Left colon (tissue), 2 donors: Measurements from ENCODE around the gene GPC1. TPM values are rescaled to one million over a fixed set of nuclear protein-coding genes. Genes with fewer than 3 reads are reported as not detected.

ENCODE experiments used
- ATAC-seq: fragments of 200-7000 bp; cut with Tn5 transposase; one replicate; pipeline ENCODE4 v1.9.1; 2020; ENCODE audit warnings: mild to moderate bottlenecking, moderate library complexity
- DNase-seq, 2 donors: peaks; one replicate each; pipeline ENCODE4 v3.0.0-alpha.2; 2020
- intact Hi-C, 2 donors: fragments of 100-400 bp; cut with DNase I in 1 of 2; cut with micrococcal nuclease in 1 of 2; formaldehyde crosslinking; loops; one replicate each; pipeline versions ENCODE4 v1.11.2 to v1.14.0; 2022; cut with DNase I, micrococcal nuclease
- total RNA-seq, 2 donors: library from RNA; stranded (reverse); fragmentation: NEBNext Ultra II Directional; extraction: Animal tissue kit (Norgen Biotek cat#: 25700); gene quantifications; one replicate each; pipeline ENCODE4 v1.2.1, GENCODE V29; 2021
- donor health status: DM: no; HTN: no; CAD: no.
- donor health status: DM: yes; HTN: yes; CAD: no.

The GPC1 gene
- total RNA-seq, 2 donors from 2014 or later = 10.4 to 20.0 TPM

DNA sequence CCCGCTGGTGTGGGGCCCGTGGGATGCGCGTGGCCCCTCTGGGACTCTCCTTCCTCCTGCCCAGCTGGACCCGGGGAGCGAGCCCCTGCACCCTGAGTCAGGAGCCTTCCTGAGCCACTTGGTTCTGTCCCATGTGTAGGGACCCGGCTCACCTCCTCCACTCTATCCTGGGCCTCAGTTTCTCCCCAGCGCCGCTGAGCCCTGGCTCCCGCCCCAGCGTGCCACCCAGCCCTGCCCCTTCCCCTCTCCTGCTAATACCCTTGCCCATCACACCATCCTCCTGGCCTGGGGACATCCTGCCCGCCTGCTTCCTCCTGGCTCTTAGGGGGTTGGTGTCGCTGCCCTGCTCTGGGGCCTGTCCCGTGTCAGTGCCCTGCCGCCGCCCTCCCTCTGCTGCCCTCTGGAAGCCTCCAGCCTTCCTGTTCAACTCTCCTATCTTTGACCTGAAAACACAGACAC lies 24.8 kb downstream of the GPC1 start:
- ATAC-seq = no peak
- peak in 1 of 2 donors; percentile 2 for DNase-seq
- intact Hi-C loops = no loop called here

DNA sequence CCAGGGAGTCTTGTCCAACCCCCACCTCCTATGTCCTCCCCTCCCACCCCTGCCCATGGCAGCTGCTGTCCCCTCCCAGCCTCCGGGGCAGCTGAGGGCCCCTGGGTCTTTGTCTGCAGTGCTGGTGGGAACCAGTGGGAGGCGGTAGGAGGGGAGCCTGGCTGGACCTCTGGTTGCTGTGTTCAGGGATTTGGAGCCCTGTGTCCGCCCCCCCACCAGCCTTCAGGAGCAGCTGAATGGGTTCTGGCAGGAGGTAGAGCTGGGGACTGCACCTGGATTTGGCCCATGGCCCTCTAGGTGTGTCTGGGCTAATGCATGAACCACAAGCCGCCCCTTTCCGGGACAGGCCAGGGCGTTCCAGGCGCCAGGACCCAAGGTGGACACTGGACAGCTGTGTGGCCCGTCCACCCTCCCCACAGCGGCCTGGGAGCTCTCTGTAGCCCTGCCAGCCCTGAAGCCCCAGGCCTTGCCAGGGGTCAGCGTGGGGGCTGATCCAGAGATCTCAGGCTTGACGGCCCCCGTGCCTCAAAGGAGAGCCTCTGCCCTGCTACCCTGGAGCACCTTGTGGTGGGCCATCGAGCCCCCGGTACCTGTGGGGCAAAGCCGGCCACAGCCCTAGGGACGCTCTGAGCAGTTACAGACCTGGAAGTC lies 25.4 kb downstream of the GPC1 start:
- intact Hi-C loops = no loop called here
- ATAC-seq (no peak), DNase-seq (peak in 1 of 2 donors; percentile 2)

DNA sequence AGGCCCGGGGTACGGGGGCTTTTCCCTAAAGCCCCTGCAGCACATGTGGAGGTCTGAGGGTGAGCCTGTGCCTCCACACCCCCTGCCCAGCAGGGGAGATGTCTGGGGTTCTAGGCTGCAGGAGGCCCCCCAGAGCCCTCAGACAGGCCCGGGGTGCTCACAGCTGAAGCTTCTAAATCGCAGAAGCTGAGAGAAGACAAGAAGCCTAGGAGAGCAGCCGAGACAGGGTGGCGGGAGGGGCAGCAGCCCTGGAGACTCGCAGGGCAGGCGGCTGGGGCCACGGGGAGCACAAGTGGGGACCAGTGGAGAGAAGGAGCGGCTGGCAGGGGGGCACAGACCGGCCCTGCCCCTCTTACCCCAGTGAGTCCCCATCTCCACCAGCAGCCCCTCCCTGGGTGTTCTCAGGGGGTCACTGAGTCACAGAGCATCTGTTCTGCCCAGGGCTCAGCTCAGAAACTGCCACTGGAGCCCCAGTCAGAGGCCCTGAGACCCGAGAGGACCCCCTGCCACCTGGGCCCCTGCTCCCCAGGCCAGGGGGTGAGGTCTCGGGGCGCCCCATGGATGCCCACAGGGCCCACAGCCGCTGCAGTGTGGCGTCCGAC lies 26.1 kb downstream of the GPC1 start:
- intact Hi-C loops = no loop called here
- DNase-seq (peak; percentile 2 to 11), ATAC-seq (no peak)

DNA sequence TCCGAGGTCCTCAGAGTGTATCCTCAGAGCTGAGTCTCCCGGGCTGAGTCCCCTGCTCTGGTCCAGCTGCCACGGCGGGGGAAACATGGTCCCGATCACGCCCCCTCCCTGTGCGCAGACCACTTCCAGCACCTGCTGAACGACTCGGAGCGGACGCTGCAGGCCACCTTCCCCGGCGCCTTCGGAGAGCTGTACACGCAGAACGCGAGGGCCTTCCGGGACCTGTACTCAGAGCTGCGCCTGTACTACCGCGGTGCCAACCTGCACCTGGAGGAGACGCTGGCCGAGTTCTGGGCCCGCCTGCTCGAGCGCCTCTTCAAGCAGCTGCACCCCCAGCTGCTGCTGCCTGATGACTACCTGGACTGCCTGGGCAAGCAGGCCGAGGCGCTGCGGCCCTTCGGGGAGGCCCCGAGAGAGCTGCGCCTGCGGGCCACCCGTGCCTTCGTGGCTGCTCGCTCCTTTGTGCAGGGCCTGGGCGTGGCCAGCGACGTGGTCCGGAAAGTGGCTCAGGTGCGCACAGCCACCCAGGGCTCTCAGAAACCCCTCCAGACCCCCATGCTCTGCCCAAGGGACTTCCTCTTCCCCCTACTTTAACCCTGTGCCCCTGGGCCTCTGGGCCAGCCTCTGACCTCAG lies 26.7 kb downstream of the GPC1 start:
- DNase-seq (peak; percentile 2 to 20), ATAC-seq (no peak)
- intact Hi-C loops = no loop called here

DNA sequence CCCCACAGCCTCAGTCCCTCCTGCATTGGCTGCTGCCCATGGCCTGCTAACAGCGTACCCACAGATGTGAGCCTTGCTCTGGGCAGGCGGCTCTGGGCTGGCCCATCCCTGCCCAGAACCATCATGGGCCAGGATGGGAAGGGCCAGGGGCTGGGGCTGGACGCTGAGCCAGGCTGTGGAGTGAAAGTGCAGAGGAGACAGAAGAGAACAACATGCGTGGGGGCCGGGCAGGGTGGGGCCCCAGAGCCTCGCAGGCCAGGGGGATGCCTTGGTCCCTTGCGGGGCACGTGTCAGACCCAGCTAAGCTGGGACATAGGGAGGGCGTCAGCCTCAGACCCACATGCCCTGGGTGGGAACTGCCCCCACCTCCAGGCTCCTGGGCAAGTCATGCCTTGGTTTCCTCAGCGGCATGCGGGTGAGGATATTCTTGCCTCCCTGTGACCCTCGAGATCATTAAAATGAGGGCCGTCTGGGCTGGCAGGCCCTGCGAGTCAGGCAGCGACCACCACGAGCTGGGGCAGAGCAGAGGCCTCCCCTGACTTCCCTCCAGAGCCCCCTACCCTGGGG lies 27.3 kb downstream of the GPC1 start:
- ATAC-seq (no peak), DNase-seq (peak; percentile 1 to 15)
- intact Hi-C loops = no loop called here

DNA sequence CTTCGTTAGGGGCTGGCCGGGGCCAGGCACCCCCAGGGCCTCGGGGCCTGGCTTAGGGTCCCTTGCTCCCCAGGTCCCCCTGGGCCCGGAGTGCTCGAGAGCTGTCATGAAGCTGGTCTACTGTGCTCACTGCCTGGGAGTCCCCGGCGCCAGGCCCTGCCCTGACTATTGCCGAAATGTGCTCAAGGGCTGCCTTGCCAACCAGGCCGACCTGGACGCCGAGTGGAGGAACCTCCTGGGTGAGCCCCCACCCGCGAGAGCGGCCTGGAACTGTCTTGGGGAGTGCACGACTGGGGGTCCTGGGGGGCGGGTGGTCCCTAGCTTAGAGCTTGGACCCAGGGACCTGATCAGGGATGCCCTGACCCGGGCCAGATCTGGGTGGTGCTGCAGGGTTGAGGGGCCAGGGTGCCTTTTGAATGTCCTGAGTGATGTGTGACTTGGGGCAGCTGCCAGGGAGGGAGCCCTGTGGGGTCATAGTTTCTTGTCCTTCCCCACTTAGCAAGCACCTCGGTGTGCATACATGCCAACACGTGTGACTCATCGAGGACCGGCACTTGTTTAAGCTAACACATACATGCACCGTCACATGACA lies 27.9 kb downstream of the GPC1 start:
- DNase-seq (peak; percentile 3 to 16), ATAC-seq (no peak)

DNA sequence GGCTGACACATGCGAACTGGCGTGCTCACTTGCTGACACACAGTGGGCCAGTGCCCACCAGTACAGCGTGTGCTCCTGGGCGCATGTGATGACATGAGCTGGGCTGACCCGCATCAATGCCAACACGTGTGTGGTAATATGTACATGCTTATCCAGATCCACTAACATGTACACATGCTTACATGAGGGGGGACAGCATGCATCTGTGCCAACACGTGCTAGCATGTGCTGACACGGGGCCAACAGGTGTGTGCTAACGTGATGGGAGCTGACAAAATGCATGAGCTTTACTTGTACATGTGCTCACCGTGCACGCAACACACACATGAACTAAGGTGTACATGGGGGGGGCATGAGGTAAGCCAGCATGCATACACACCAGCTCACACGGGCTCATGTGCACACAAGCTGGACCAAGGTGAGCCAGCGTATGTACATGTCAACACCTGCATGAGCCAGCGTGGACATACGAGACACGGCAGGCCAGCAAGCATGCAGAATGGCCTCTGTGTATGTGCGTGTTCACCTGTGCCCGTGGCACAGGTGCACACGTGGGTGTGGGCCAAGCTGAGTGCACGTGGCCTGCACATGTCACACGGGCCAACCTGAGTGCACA lies 28.5 kb downstream of the GPC1 start:
- intact Hi-C loops = no loop called here
- ATAC-seq (no peak), DNase-seq (peak; percentile 2 to 9)

More for the DNA sequence above, 27.9 kb downstream of the GPC1 start:
- intact Hi-C loops = no loop called here

DNA sequence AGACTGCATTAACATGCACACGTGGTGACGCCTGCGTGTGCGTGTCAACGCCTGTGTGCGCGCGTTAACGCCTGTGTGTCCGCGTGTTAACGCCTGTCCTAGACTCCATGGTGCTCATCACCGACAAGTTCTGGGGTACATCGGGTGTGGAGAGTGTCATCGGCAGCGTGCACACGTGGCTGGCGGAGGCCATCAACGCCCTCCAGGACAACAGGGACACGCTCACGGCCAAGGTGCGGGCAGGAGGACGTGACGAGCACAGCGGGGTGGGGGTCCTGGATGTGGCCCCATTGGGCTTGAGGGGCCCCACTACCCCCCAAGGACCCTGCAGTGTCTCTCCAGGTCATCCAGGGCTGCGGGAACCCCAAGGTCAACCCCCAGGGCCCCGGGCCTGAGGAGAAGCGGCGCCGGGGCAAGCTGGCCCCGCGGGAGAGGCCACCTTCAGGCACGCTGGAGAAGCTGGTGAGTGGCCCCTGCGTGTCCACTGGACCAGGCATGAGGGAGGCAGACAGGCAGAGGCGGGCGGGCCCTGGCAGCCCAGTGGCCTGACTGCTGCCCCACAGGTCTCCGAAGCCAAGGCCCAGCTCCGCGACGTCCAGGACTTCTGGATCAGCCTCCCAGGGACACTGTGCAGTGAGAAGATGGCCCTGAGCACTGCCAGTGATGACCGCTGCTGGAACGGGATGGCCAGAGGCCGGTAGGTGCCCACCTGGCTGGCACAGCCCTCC lies 29.2 kb downstream of the GPC1 start:
- peak; percentile 1 to 12 for DNase-seq
- ATAC-seq = no peak
- intact Hi-C loops = no loop called here

DNA sequence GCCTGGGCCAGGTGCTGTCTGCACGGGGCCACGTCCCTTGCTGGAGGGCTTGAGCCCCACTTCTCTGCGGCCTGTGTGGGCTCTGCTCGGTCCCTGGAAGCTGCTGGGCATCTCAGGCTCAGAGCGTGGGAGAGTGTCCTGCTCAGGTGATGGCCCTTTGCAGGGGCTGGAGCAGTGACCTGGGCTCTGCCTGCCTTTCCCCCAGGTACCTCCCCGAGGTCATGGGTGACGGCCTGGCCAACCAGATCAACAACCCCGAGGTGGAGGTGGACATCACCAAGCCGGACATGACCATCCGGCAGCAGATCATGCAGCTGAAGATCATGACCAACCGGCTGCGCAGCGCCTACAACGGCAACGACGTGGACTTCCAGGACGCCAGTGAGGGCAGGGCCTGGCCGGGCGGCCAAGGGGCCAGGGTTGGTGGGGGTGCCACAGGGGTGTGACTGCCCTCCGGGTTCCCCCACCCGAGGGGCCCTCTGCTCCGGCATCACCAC lies 29.9 kb downstream of the GPC1 start:
- no peak for ATAC-seq
- peak; percentile 2 to 21 for DNase-seq
- intact Hi-C loops = no loop called here

DNA sequence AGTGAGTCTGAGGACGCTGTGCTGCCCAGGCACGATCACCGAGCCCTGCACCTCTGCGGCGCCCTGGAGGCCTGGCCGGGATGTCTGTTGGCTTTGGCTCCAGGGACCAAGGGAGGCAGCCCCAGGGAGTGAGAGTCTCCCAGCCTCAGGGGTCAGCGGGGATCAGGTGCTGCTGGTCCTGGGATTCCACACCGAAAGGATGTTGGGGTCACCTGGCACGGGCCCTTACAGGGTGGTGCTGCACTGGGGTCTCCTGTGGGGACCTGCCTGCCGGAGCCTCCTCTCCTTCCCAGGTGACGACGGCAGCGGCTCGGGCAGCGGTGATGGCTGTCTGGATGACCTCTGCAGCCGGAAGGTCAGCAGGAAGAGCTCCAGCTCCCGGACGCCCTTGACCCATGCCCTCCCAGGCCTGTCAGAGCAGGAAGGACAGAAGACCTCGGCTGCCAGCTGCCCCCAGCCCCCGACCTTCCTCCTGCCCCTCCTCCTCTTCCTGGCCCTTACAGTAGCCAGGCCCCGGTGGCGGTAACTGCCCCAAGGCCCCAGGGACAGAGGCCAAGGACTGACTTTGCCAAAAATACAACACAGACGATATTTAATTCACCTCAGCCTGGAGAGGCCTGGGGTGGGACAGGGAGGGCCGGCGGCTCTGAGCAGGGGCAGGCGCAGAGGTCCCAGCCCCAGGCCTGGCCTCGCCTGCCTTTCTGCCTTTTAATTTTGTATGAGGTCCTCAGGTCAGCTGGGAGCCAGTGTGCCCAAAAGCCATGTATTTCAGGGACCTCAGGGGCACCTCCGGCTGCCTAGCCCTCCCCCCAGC lies 30.5 kb downstream of the GPC1 start:
- intact Hi-C loops = no loop called here
- DNase-seq = peak; percentile 1 to 11

DNA sequence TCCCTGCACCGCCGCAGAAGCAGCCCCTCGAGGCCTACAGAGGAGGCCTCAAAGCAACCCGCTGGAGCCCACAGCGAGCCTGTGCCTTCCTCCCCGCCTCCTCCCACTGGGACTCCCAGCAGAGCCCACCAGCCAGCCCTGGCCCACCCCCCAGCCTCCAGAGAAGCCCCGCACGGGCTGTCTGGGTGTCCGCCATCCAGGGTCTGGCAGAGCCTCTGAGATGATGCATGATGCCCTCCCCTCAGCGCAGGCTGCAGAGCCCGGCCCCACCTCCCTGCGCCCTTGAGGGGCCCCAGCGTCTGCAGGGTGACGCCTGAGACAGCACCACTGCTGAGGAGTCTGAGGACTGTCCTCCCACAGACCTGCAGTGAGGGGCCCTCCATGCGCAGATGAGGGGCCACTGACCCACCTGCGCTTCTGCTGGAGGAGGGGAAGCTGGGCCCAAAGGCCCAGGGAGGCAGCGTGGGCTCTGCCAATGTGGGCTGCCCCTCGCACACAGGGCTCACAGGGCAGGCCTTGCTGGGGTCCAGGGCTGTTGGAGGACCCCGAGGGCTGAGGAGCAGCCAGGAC lies 31.2 kb downstream of the GPC1 start:
- DNase-seq (peak; percentile 2 to 18), ATAC-seq (no peak)
- intact Hi-C loops = no loop called here

More for the DNA sequence above, 30.5 kb downstream of the GPC1 start:
- no peak for ATAC-seq

DNA sequence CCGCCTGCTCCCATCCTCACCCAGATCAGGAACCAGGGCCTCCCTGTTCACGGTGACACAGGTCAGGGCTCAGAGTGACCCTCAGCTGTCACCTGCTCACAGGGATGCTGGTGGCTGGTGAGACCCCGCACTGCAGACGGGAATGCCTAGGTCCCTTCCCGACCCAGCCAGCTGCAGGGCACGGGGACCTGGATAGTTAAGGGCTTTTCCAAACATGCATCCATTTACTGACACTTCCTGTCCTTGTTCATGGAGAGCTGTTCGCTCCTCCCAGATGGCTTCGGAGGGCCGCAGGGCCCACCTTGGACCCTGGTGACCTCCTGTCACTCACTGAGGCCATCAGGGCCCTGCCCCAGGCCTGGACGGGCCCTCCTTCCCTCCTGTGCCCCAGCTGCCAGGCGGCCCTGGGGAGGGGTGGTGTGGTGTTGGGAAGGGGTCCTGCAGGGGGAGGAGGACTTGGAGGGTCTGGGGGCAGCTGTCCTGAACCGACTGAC lies 31.7 kb downstream of the GPC1 start:
- ATAC-seq = no peak
- peak in 1 of 2 donors; percentile 15 for DNase-seq
- intact Hi-C loops = no loop called here

DNA sequence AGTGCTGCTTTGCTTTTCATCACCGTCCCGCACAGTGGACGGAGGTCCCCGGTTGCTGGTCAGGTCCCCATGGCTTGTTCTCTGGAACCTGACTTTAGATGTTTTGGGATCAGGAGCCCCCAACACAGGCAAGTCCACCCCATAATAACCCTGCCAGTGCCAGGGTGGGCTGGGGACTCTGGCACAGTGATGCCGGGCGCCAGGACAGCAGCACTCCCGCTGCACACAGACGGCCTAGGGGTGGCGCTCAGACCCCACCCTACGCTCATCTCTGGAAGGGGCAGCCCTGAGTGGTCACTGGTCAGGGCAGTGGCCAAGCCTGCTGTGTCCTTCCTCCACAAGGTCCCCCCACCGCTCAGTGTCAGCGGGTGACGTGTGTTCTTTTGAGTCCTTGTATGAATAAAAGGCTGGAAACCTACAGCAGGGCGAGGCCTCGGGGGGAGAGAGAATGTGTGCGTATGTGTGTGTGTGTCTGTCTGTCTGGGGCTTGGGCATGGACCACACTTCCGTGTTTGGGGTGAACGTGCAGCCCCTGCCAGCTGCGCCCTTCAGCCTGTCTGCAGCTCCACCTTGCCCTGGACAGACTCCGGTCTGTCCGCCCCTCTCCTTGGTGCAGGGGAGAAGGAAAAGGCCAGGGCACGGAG lies 32.3 kb downstream of the GPC1 start:
- no peak for ATAC-seq
- DNase-seq = no peak
- intact Hi-C loops = no loop called here

DNA sequence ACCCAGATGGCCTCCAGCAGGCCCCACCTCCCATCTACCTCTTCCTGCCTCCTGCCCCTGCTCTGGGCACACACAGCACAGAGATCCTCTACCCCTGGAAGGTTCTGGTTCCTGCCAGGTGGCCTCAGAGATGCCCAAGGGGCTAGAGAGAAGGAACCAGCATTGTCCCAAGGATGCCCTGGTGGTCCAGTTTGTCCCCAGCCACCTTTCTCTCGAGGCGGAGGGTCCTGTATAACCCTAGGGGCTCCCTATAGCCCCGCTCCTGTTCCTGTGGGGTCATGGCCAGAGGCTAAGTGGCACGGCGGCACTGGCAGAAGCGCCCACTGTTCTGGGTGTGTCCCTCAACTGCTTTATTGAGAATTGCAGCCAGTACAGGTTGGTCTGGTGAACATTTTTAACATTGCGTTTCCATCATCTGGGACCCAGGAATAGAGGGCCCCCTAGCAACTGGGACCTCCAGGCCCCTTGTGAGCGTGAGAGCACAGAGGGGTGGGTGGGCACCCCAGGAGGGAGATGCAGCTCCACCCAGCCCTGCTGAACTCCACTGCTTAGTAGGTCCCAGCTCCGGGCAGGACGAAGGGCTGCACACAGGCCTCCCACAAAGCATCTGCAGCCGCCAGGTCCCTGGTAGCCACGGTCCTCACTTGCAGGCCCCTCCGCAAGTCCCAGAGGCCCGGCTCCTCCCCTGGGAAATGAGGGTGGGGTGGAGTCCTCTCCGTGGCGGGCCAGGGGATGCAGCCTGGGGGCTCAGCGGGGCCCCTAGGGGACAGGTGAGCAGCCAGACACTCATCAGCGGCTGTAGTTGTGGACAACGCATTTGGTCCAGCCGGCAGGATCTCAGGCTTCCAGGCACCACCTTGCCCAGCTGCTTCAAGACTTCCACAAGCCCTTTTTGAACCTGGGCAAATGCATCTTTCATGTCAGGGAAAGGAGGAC lies 33.1 kb downstream of the GPC1 start:
- intact Hi-C loops = no loop called here
- DNase-seq = peak in 1 of 2 donors; percentile 16
- no peak for ATAC-seq

DNA sequence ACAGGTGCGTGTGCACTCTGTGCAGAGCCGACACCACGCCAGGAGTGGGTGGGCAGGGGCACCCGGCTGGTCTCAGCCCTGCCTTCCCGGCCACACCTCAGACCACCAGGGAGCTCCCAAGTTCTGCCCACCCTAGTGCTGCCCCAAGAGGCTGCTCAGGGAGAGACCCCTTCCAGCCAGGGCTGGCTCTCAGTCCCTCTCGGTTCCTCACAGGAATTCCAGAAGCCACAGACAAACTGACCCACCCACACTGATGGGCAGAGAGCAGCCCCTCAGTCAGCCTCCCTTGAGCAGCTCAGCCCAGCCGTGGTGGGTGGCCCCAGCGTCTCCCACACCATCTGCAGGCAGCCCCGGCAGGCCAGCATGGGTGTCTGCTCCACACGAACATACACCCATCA lies 33.8 kb downstream of the GPC1 start:
- ATAC-seq (no peak), DNase-seq (no peak)
- intact Hi-C loops = no loop called here
